Osteoblast (primary cell): ENCODE data around the gene CLEC16A. TPM values are rescaled to one million over a fixed set of nuclear protein-coding genes. Genes with fewer than 3 reads are reported as not detected.

Experiments
- DNase-seq: peaks from one replicate; pipeline ENCODE4 v3.0.0; 2011; ENCODE audit warnings: low spot score, mixed read lengths; ENCODE audit not compliant: insufficient read length; ENCODE audit errors: missing footprints
- H2AFZ ChIP-seq: 2 replicates; pipeline ENCODE4 v1.6.0; 2011; ENCODE audit warnings: mild to moderate bottlenecking, low read length
- H3K27ac ChIP-seq: 2 replicates; pipeline ENCODE4 v1.5.1; 2011; ENCODE audit warnings: mild to moderate bottlenecking, low read depth, low read length, moderate library complexity
- H3K27me3 ChIP-seq: 2 replicates; pipeline ENCODE4 v1.6.0; 2012; ENCODE audit warnings: mild to moderate bottlenecking, control low read depth, inconsistent platforms, low read length, moderate library complexity; ENCODE audit not compliant: insufficient read depth
- H3K36me3 ChIP-seq: 2 replicates; pipeline ENCODE4 v1.5.1; 2011; ENCODE audit warnings: mild to moderate bottlenecking, low read length, control low read depth, moderate library complexity; ENCODE audit not compliant: insufficient read depth
- H3K4me1 ChIP-seq: 2 replicates; pipeline ENCODE4 v1.5.1; 2011; ENCODE audit warnings: mild to moderate bottlenecking, low read length, control low read depth, moderate library complexity; ENCODE audit not compliant: insufficient read depth
- H3K4me2 ChIP-seq: 2 replicates; pipeline ENCODE4 v1.6.0; 2011; ENCODE audit warnings: mild to moderate bottlenecking, low read length; ENCODE audit not compliant: insufficient read depth
- H3K4me3 ChIP-seq: fragments of 200-600 bp; sonication (generic); 3 replicates; pipeline ENCODE4 v1.5.1; 2012; ENCODE audit warnings: mild to moderate bottlenecking, low read length, inconsistent platforms; ENCODE audit not compliant: insufficient read depth
- H3K79me2 ChIP-seq: 2 replicates; pipeline ENCODE4 v1.6.0; 2012; ENCODE audit warnings: mild to moderate bottlenecking, low read length, control low read depth, inconsistent platforms; ENCODE audit not compliant: insufficient read depth
- H3K9me3 ChIP-seq: 2 replicates; pipeline ENCODE4 v1.5.1; 2011; ENCODE audit warnings: low read depth, low read length, control low read depth
- H4K20me1 ChIP-seq: 2 replicates; pipeline ENCODE4 v1.6.0; 2012; ENCODE audit warnings: mild to moderate bottlenecking, low read length, control low read depth; ENCODE audit not compliant: insufficient read depth
- CTCF ChIP-seq: IDR thresholded peaks from 2 replicates; pipeline ENCODE4 v1.5.1; 2011; ENCODE audit warnings: mild to moderate bottlenecking, low read depth, low read length, moderate library complexity; ENCODE audit errors: extremely low read depth
- total RNA-seq: library from RNA; depleted of rRNA; stranded (reverse); fragments of >200 nt; gene quantifications from 2 replicates; pipeline ENCODE4 v1.2.3, GENCODE V29; 2012

CLEC16A gene
- total RNA-seq, 1 donor = 25.7 TPM

- H3K4me3 ChIP-seq = no peak overlapping the region
- H3K9me3 ChIP-seq = no peaks in the 10 kb centered on the region
- peaks cover 68% of the 10 kb centered on the region for H3K4me1 ChIP-seq
- H3K79me2 ChIP-seq = no peaks in the 10 kb centered on the region
- no peaks in the 10 kb centered on the region for H3K27me3 ChIP-seq
- no peak overlapping the region for H3K4me2 ChIP-seq
- no peaks in the 10 kb centered on the region for H3K36me3 ChIP-seq
- no peak overlapping the region for H3K27ac ChIP-seq
- no peaks in the 10 kb centered on the region for H4K20me1 ChIP-seq
- no peak for DNase-seq
- TF ChIP-seq CTCF = no peak
- no peak overlapping the region for H2AFZ ChIP-seq
Measured at GRCh38 chr16:11076259-11077018, 132.1 kb downstream of the CLEC16A start.

GRCh38 chr16:11078812-11079459, 134.6 kb downstream of the CLEC16A start:
- no peaks in the 10 kb centered on the region for H3K36me3 ChIP-seq
- H3K79me2 ChIP-seq = no peaks in the 10 kb centered on the region
- no peak for TF ChIP-seq CTCF
- peak overlapping the region; percentile 98 for H3K27ac ChIP-seq
- no peaks in the 10 kb centered on the region for H4K20me1 ChIP-seq
- no peaks in the 10 kb centered on the region for H3K27me3 ChIP-seq
- H3K4me3 ChIP-seq = peak overlapping the region; percentile 36
- peak overlapping the region; percentile 75 for H3K4me2 ChIP-seq
- no peak for DNase-seq
- H2AFZ ChIP-seq = no peak overlapping the region
- no peaks in the 10 kb centered on the region for H3K9me3 ChIP-seq
- peaks cover 57% of the 10 kb centered on the region for H3K4me1 ChIP-seq

GRCh38 chr16:11079652-11080187, 135.4 kb downstream of the CLEC16A start:
- Histone ChIP-seq H3K36me3 (no peaks in the 10 kb centered on the region), H3K9me3 (no peaks in the 10 kb centered on the region), H3K79me2 (no peaks in the 10 kb centered on the region), H3K4me1 (peaks cover 58% of the 10 kb centered on the region), H3K4me2 (peak overlapping the region; percentile 75), H3K27ac (peak overlapping the region; percentile 98), H4K20me1 (no peaks in the 10 kb centered on the region), H3K4me3 (peak overlapping the region; percentile 36), H2AFZ (no peak overlapping the region), H3K27me3 (no peaks in the 10 kb centered on the region)
- DNase-seq = peak; percentile 92
- no peak for TF ChIP-seq CTCF
